GM18517 (cell line): ENCODE data around the gene ZNF593OS.

Experiments
- ATAC-seq: cut with Tn5 transposase; IDR thresholded peaks from one replicate; pipeline ENCODE4 v1.9.1; 2021; ENCODE audit warnings: mild to moderate bottlenecking, moderate library complexity; ENCODE audit not compliant: unreplicated experiment

The ZNF593OS gene

GRCh38 chr1:26171084-26172072, at the start of gene ZNF593OS:
TSS of gene ZNF593OS (minus strand) at chr1:26171832. CDS start at chr1:26171661, 171 bp downstream.
- no peak for ATAC-seq

- no peak for ATAC-seq
These were observed 49.5 kb upstream of the ZNF593OS start for GRCh38 chr1:26221094-26221493.

GRCh38 chr1:26220199-26220912, 48.7 kb upstream of the ZNF593OS start:
- no peak for ATAC-seq

- no peak for ATAC-seq
These were observed 47.4 kb upstream of the ZNF593OS start for GRCh38 chr1:26218906-26219494.

GRCh38 chr1:26215246-26215645, 43.6 kb upstream of the ZNF593OS start:
- no peak for ATAC-seq

GRCh38 chr1:26213335-26213905, 41.8 kb upstream of the ZNF593OS start:
- ATAC-seq = no peak

GRCh38 chr1:26212726-26213125, 41.1 kb upstream of the ZNF593OS start:
- ATAC-seq = no peak

GRCh38 chr1:26210147-26210870, 38.7 kb upstream of the ZNF593OS start:
- ATAC-seq = no peak

GRCh38 chr1:26203642-26204318, 32.1 kb upstream of the ZNF593OS start:
- no peak for ATAC-seq

- no peak for ATAC-seq
These were observed 28.8 kb upstream of the ZNF593OS start for GRCh38 chr1:26200413-26200812.

GRCh38 chr1:26197813-26198212, 26.2 kb upstream of the ZNF593OS start:
- no peak for ATAC-seq

GRCh38 chr1:26197301-26197700, 25.7 kb upstream of the ZNF593OS start:
- no peak for ATAC-seq

GRCh38 chr1:26195805-26196204, 24.2 kb upstream of the ZNF593OS start:
- ATAC-seq = no peak

- ATAC-seq = no peak
These were observed 20.1 kb upstream of the ZNF593OS start for GRCh38 chr1:26191739-26192138.

- no peak for ATAC-seq
These were observed 18.8 kb upstream of the ZNF593OS start, which contains the start of gene CATSPER4 for GRCh38 chr1:26190373-26190987. TSS of gene CATSPER4 (plus strand) at chr1:26190602. CDS start at chr1:26190628, 26 bp downstream.

- ATAC-seq = no peak
These were observed 18.2 kb upstream of the ZNF593OS start for GRCh38 chr1:26189751-26190275.

- ATAC-seq = no peak
These were observed 17.7 kb upstream of the ZNF593OS start for GRCh38 chr1:26189331-26189730.

GRCh38 chr1:26188477-26188876, 16.8 kb upstream of the ZNF593OS start:
- ATAC-seq = no peak

- no peak for ATAC-seq
These were observed 16.2 kb upstream of the ZNF593OS start for GRCh38 chr1:26187882-26188281.
